Stimulated activated CD4-positive, alpha-beta T cell treated with anti-CD3 and anti-CD28 coated beads, Interleukin-4, amount 100 ng/mL, for 48 hours (primary cell): ENCODE results near the gene FANCC.
A peak's percentile ranks its signal among the peaks of the same experiment; 100 is the strongest.

Experiments used
- DNase-seq, 2 donors: peaks; one replicate each; pipeline ENCODE4 v3.0.0-alpha.2; 2020; ENCODE audit warnings: low read depth in 2 of 2

Gene FANCC

GRCh38 chr9:95193067-95193466 lies 124.4 kb downstream of the FANCC start:
- no peak for DNase-seq

- DNase-seq = no peak
Observed at GRCh38 chr9:95192631-95193030, 124.9 kb downstream of the FANCC start.

- no peak for DNase-seq
Observed at GRCh38 chr9:95190413-95190812, 127.1 kb downstream of the FANCC start.

- no peak for DNase-seq
Observed at GRCh38 chr9:95189251-95190098, 128.0 kb downstream of the FANCC start.

GRCh38 chr9:95188459-95188858 lies 129.1 kb downstream of the FANCC start:
- DNase-seq = no peak

- no peak for DNase-seq
Observed at GRCh38 chr9:95185956-95186355, 131.6 kb downstream of the FANCC start.

- no peak for DNase-seq
Observed at GRCh38 chr9:95182854-95183563, 134.5 kb downstream of the FANCC start.

- no peak for DNase-seq
Observed at GRCh38 chr9:95181835-95182234, 135.7 kb downstream of the FANCC start.

GRCh38 chr9:95181226-95181818 lies 136.2 kb downstream of the FANCC start:
- DNase-seq = no peak

GRCh38 chr9:95177617-95178016 lies 139.9 kb downstream of the FANCC start:
- DNase-seq = no peak

- no peak for DNase-seq
Observed at GRCh38 chr9:95176755-95177319, 140.7 kb downstream of the FANCC start.

GRCh38 chr9:95175523-95175922 lies 142.0 kb downstream of the FANCC start:
- no peak for DNase-seq

- no peak for DNase-seq
Observed at GRCh38 chr9:95174038-95174437, 143.5 kb downstream of the FANCC start.

GRCh38 chr9:95171596-95171995 lies 145.9 kb downstream of the FANCC start:
- no peak for DNase-seq

GRCh38 chr9:95171001-95171400 lies 146.5 kb downstream of the FANCC start:
- peak in 1 of 2 donors; percentile 4 for DNase-seq

- peak; percentile 58 to 68 for DNase-seq
Observed at GRCh38 chr9:95167998-95168397, 149.5 kb downstream of the FANCC start.

GRCh38 chr9:95165004-95165403 lies 152.5 kb downstream of the FANCC start:
- DNase-seq = no peak

GRCh38 chr9:95157481-95158151 lies 159.9 kb downstream of the FANCC start:
- DNase-seq = no peak

GRCh38 chr9:95156074-95156473 lies 161.4 kb downstream of the FANCC start:
- no peak for DNase-seq

- DNase-seq = no peak
Observed at GRCh38 chr9:95155220-95155619, 162.3 kb downstream of the FANCC start.

GRCh38 chr9:95150903-95151302 lies 166.6 kb downstream of the FANCC start:
- no peak for DNase-seq

- no peak for DNase-seq
Observed at GRCh38 chr9:95148208-95148520, 169.3 kb downstream of the FANCC start.
